NCI-H2227 (cell line): ENCODE data around the gene FNIP2.

ENCODE experiments used
- DNase-seq: peaks from one replicate; lab custom pipeline; 2025; ENCODE audit not compliant: unreplicated experiment; lab: John Stamatoyannopoulos, UW

The FNIP2 gene

GRCh38 chr4:158836002-158836369 lies 67.2 kb downstream of the FNIP2 start:
- DNase-seq: no peak

- DNase-seq: no peak
These were observed 68.1 kb downstream of the FNIP2 start for GRCh38 chr4:158836828-158837449.

GRCh38 chr4:158837527-158838141 lies 68.8 kb downstream of the FNIP2 start:
- DNase-seq: no peak

GRCh38 chr4:158840131-158840530 lies 71.3 kb downstream of the FNIP2 start:
- DNase-seq: no peak

GRCh38 chr4:158841540-158841939 lies 72.7 kb downstream of the FNIP2 start:
- DNase-seq: no peak

- no peak for DNase-seq
These were observed 76.7 kb downstream of the FNIP2 start for GRCh38 chr4:158845311-158846041.

DNA sequence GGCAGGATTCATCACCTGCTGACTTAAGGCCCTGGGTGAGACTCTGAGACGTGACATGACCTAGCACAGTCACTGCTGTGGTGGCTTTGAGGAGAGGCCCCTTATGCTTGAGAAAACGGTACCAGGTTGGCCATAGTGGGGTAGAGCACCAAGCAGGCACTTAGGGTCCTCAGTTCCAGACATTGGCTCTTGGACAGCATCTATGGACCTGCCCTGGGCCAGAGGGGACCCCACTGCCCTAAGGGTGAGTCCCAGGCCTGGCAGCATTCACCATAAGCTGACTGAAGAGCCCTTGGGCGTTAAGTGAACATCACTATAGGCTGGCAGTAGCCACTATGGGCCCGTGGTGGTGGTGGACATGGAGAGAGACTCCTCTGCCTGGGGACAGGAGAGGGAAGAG lies 78.7 kb downstream of the FNIP2 start:
- no peak for DNase-seq

DNA sequence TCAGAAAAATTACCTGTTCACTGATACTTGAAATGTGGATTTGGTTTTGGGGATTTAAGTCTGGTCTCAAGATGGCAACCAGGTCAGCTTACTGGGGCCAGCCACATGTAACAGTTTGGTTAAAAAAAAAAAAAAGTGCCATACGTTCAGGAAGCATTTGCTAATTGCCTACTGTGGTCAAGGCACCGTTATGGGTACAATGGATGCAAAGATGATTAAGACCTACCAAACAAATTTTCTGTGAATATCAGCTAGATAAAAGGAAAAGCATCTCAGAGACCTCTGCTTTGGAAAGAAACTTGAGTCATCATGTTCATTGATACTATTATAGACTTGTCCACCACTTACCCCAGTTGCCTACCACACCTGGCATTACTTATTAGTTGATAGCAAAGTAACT lies 80.9 kb downstream of the FNIP2 start:
- no peak for DNase-seq

DNA sequence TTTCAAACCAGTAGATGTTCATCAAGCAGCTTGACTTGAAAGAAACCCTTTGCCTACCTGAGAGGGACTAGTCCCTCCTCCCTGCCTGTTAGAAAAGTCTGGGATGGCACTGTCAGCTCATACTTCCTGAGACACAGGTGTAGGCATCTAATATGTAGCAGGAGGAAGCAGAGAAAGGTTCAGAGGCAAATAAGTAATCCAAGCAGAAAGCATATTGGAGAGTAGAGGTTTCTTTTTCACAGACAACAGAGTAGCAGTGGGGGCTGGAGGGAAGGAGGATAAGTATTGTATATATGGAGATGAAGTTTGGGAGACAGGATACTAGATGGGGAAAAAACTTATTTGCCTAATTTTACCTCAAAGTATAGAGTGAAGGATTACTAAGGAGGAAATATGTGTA lies 81.5 kb downstream of the FNIP2 start:
- DNase-seq: no peak

DNA sequence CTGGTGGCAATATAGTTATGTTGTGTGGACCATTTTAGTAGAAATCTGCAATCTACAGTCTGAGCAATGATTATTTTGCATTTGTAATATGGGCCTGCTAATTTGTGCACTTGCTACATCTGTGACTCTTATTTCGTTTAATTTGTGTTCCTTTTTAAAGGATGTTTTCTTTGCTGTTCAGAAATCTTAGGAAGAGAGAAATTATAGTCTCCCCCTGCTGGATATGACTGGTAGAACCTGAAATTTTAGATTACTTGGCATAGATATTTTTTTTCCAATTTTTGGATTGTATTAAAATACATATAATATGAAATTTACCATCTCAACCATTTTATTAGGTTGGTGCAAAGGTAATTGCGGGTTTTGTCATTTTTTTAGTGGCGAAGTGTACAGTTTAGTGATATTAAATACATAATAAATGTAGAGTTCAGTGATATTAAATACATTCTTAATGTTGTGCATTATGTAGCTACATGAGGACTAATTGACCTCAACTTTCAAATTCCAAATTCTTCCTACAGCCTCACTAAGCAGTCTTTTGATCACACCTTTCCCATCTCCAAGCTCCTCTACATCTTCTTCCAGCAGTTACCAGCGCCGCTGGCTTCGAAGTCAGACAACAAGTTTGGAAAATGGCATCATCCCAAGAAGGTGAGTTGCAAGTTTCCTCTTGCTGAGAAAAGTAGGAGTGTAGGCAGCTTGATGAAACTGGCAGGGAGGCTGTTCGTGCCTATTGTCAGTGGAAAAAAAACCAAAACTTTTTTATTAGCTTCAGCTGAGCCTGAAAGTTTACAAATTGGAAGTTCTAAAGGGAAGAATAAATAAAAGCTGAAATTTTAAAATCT lies 82.2 kb downstream of the FNIP2 start:
- peak; percentile 12 for DNase-seq

GRCh38 chr4:158854236-158854635 lies 85.4 kb downstream of the FNIP2 start:
- DNase-seq: no peak

DNA sequence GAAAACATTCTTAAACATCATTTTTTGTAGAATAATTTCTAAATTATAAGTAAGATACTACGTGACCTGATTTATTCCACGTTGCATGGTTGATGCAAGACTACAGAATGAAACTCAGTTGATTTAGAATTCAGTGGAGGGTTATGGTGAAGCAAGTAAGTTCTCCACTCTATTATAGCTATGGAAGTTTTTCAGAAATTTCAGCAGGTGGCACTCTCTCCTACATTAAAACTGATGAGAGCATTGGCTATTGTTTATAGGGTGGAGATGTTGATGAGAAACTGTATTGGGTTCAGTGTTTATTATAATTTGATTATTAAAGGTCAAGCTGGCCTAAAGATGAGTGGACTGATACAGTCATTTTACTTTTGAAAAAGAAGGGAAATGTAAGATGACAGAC lies 88.0 kb downstream of the FNIP2 start:
- peak; percentile 19 for DNase-seq

DNA sequence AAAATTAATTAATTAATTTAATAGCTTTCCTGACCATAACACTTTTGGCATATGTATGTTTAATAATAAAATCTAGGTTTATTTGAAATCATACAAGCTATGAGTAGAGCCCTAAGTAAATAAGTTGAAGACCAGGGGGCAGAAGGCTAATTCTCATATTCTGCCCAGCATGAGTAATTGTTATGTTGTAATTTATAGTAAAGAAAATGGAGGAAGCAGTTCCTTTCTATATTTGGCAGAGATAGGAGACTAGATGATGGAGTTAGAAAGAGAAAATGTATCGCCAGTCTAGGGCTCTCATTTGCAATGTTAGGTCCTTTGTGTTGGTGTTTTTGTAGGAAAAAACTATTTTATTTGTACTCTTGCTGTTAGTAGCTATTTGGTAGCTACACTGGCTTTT lies 89.1 kb downstream of the FNIP2 start:
- no peak for DNase-seq

GRCh38 chr4:158858410-158859199 lies 89.8 kb downstream of the FNIP2 start:
- DNase-seq: no peak

GRCh38 chr4:158859661-158860060 lies 90.8 kb downstream of the FNIP2 start:
- no peak for DNase-seq

- no peak for DNase-seq
These were observed 92.0 kb downstream of the FNIP2 start for GRCh38 chr4:158860856-158861255.

GRCh38 chr4:158861281-158861680 lies 92.5 kb downstream of the FNIP2 start:
- DNase-seq: no peak

DNA sequence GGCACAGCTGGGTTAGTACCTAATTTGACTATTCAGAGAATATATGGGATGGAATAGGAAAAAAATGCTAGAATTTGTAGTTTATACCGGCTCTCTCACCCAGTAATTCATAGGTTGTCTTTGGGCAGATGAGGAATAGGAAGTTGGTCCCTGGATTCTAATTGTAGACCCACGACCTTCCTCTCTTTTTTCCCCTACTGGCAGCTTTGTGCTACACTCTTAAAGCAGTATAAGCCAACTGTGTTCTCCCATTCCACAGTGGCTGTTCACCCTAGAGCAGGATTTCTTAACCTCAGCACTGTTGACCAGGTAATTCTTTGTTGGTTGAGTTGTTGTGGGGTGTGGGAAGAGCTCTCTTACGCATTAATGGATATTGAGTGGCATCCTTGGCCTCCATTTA lies 92.9 kb downstream of the FNIP2 start:
- no peak for DNase-seq

DNA sequence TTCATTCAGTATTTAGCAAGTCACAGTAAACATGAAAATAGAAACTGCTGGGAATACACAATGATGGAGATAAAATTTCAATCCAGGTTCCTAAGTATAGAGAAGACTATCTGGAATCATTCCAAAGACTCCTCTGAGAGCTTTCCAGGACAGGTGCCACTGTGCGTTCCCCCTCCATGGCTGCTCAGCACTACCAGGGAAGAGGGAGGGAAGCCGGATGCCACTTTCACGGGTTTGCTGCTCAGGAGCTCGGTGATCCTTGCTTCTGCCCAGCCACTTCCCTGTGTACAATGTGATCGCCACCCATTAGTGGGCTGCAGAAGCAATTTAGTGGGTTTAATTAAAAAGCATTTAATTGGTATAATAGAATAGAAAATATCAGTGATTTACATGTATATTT lies 94.5 kb downstream of the FNIP2 start:
- peak; percentile 3 for DNase-seq

- no peak for DNase-seq
These were observed 96.8 kb downstream of the FNIP2 start for GRCh38 chr4:158865520-158866177.
